GM13977 (cell line): Measurements from ENCODE around the gene OSBPL1A.
A peak's percentile ranks its signal among the peaks of the same experiment; 100 is the strongest.

Source experiments
- DNase-seq: peaks from one replicate; pipeline ENCODE4 v3.0.0; 2012; ENCODE audit warnings: low spot score
- in situ Hi-C: fragments of 300-500 bp; cut with MboI; formaldehyde crosslinking; loops from one replicate; pipeline ENCODE4 v1.12.0; 2022; ENCODE audit warnings: low sequenced_read_pairs, low pct_unique_long_range_greater_than_20kb, mixed read lengths, inconsistent platforms; ENCODE audit not compliant: unreplicated experiment
- TF ChIP-seq, protein P1 (sequence below): IDR thresholded peaks from 2 replicates; pipeline ENCODE4 v1.5.1; 2012; ENCODE audit warnings: mild to moderate bottlenecking, control low read depth; ENCODE audit not compliant: insufficient read depth; ENCODE audit errors: extremely low read depth, missing control alignments

The OSBPL1A gene

DNA sequence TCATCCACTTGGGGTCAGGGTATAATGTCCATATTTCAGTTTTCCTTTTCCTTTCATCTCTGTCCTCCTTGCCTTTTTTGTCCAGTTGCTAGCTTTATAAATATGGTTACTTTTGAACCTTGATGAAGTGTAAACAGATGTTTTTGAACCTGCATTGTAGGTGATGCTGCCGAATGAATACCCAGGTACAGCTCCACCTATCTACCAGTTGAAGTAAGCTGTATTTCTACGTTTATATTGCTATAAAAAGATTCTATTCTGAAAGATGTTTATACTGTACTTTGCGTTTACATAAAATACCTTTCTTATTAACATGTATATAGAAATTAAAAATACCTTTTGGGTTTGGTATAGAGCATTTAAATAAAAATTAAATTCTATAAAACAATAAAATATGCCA lies 31.1 kb upstream of the OSBPL1A start:
- in situ Hi-C loops = no loop called here
- no peak for DNase-seq
- TF ChIP-seq, protein P1, sequence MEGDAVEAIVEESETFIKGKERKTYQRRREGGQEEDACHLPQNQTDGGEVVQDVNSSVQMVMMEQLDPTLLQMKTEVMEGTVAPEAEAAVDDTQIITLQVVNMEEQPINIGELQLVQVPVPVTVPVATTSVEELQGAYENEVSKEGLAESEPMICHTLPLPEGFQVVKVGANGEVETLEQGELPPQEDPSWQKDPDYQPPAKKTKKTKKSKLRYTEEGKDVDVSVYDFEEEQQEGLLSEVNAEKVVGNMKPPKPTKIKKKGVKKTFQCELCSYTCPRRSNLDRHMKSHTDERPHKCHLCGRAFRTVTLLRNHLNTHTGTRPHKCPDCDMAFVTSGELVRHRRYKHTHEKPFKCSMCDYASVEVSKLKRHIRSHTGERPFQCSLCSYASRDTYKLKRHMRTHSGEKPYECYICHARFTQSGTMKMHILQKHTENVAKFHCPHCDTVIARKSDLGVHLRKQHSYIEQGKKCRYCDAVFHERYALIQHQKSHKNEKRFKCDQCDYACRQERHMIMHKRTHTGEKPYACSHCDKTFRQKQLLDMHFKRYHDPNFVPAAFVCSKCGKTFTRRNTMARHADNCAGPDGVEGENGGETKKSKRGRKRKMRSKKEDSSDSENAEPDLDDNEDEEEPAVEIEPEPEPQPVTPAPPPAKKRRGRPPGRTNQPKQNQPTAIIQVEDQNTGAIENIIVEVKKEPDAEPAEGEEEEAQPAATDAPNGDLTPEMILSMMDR = no peak

DNA sequence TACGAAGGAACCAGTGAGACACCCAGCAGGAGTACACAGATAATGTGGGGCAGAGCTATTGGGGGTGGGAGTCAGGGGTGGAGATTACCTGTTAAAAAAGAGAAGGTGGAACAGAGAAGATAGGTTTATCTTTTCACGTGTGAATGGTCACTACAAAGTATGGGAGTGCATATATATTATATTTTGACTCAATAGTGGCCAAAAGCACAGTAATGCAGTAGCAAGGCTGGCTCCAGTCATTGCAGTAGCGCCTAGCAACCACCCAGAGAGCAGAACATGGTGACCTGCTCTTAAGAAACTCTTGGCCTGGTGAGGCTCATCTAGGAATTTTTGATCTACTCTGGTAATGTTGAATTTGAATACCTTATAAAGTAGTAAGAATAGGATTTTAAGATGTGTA lies 29.9 kb upstream of the OSBPL1A start:
- in situ Hi-C loops = no loop called here
- no peak for DNase-seq
- TF ChIP-seq, protein P1 = no peak

DNA sequence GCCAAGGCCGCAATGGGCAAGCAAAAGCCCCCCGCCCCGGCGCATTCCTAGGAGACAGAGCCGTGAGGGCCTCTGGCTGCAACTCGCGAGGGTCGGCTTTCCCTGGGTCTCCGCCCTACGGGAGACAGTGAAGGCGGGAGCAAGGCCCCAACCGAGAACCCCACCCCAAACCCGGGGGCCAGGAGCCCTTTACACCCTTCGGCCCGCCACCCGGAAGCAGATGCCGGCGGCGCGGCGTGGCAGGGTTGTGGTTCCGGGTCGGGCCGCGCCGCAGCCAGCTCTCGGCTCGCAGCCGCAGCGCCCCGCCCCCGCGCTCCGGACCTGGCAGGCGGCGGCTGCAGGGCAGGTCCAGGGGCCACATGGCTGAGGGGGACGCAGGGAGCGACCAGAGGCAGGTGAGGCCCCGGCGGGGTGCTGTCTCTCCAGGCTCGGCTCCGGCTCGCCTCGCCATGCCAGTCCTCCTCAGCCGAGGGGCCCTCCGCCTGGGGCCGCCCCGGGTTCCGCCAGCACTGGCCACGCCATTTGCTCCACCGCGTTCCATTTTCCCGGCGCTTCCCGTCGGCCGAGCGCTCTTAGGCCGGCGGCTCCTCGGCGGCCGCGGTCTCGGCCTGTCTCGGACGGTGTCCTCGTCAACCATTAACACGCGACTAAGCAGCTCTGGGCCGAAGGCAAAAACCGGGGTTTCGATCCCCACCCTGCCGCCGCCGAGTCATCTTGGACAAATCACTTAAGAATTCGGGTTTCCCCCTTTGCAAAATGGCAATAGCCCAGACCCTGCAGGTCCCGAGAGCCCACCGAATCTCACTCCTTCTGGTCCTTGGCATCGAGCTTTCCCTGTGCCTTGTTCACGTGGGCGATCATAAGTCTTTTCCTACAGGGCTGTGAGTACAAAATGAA lies 29.0 kb upstream of the OSBPL1A start, which contains the start of gene IMPACT:
Gene IMPACT, plus strand, starts transcription at position 273 of the 897 bp plus-strand sequence. Its CDS starts 87 bp downstream, at position 360.
- in situ Hi-C loops = no loop called here
- TF ChIP-seq, protein P1 = no peak
- DNase-seq = peak; percentile 78

DNA sequence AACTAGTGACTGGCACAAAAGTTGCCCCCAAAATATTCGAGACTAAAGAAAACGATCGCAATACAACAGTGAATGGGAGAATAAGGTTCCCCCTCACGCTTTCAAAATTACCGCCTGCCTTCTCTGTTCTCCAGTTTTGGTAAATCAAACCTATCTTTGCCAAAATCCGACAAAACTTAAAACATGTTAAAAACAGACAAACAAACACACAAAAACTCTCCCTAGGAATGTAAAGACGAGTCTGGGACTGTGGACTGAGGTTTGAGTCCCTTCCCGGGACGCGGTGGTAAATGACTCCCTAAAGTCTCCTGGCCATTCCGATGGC lies 28.4 kb upstream of the OSBPL1A start:
- DNase-seq = no peak
- TF ChIP-seq, protein P1 = no peak
- in situ Hi-C loops = no loop called here

DNA sequence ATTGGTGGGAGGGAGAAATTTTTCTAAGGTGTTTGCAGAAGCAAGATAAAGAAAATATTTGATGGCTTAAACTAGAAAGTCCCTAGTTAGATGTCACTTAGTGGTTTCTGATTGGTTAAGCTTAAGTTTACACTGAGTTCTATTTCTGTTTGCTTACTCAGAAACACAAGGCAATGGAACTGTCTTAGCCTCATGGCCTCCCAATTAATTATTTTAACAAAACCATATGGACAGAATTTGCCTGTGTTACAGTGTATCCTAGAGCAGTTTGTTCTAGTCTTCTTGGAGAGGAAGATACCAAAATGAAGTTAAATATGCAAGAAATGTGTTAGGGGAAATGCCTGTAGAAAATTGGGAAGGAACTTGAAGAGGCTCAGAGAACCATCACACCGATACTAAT lies 24.2 kb upstream of the OSBPL1A start:
- TF ChIP-seq, protein P1 = no peak
- in situ Hi-C loops = no loop called here
- DNase-seq = no peak

DNA sequence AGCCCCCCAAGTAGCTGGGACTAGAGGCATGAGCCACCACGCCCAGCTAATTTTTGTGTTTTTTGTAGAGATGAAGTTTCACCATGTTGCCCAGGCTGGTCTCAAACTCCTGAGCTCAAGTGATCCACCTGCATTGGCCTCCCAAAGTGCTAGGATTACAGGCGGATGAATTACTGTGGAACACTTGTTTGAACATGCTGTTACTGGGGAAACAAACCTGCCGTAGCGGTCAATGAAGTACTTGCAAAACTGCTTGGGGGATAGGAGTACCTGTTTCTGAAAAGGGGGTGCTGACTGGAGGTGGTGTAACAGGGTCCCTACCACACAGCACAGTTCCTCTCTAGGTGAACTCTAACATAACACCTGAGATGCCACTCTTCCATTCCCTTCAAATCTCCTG lies 22.9 kb upstream of the OSBPL1A start:
- no peak for DNase-seq
- TF ChIP-seq, protein P1 = no peak
- in situ Hi-C loops = no loop called here
